Measurements from ENCODE around the gene NRIP1.

NRIP1 gene

DNA sequence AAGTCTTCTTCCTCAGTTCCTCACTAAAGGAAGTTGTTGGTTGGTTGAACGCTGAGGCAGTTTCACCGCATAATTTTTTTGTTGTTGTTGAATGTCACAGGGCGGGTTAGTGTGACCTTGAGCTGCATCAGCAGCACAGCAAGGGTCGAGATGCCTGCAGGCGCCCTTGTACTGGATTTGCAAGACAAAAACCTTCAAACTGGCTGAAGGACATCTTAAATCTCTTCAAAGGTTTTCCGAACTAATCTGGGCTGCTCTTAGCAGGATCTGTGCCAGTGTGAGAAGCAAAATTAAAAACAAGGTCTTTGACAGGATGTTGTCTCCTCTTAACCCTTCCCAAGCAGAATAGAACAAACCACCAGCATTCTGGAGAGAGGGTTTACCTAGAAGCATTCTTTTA, 59.4 kb downstream of the NRIP1 start:
- DNase-seq (ENCODE audit: low read depth): no peak

DNA sequence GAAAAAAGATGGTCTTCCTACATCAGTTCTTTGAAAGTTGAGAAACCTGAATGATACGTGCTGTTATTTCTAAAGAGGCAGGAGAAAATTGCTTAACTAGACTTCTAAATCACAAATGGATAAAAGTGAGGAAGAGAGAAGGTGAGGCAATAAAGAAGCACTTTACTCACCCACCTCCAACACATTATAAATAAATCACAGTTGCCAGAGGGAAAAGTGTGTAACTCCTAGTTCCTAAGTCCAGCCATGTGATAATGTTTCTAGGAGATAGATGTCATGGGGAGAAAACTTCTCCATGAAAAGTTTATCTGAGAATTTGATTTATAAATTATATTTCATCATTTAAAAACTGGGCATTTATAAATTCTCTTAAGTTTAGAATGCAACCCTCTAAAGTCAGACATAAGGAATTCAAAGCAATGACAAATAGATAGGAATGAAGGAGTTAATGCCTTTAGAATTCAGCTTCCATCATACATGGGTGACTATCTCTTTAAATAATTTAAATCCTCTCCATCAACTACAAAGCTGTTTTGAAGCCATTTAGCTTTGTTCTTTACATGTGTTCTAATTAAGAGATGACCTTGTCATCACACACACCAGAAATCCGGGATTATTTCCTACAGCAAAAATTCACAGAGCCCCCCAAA, 60.0 kb downstream of the NRIP1 start:
- no peak for DNase-seq (ENCODE audit: low read depth)

DNA sequence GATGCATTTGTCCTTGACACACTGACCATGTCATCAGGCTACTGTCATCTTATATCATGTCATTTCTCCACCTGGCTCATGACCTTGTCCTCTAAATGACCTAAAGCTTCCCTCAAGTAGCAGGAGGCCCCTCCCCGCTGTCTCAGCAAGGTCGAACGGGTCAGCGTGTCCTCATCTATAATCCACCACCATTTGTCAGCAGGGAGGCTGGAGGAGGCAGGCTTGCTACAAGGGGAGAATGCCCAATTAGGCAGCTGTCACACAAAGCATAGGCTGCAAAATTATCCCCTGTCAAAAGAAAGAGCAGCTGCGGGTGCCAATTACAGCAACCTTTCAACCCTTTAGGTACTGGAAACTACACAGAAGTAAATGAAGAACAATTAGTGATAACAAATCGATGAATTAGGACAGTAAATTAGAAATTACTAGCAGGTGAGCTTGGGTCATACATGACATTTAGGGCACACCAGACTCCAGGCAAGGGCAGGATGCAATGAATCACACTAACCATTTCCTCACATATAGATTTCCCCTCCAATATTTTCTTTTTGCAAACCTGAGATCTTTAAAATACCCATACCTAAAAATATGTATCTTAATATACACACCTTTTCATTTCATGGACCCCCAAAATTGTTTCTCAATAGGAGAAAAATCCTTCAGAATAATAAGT, 61.2 kb downstream of the NRIP1 start:
- no peak for DNase-seq (ENCODE audit: low read depth)

DNA sequence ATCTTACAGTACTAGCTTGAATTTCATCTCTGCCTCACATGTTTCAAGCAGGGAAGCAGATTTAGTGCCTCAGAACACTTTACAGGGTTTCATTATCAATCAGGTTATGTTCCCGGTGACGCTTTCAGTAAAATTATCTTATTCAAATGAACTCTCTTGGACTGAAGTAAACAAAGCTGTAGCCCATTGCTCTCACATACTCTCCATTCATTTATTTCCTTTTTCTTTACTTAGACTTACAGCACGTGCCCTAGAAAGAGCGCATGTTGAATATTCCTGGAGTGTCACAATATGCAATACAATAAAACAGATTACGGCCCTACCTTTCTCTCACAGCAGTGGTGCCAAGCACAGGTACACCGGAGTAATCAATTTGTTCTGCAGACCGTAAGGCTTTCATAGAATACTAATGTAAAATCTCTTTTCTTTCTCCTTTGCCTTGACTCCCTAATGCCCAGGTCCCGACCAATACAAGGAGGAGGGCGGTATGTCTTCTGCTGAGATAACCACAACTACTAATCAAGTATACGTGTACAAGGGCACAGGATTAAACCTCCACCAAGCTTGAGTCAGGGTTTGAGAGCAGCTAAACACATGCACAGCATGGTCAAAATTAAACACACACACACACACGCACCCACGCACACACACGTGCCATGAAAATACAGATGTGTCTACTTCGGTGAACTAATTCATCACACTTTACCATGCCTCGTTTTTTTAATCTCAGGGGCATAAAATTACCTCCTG, 62.8 kb downstream of the NRIP1 start:
- DNase-seq (ENCODE audit: low read depth): no peak

DNA sequence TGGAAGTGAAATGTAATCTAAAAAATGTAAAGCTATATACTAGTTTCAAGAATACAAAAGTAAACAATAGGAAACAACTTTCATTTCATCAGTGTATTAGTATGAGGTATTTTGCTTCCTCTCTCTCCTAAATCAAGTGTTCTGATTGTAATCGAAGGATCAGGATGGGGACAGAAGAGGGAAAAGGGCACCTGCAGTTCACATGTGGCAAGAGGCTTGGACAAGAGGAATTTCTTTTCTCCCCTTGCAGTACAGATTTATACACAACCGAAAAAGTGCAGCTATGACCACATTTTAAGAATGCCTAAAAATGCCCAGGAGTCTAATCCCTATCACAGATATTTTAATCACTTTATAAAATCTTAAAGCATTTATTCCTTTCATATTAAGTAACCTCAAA, 63.7 kb downstream of the NRIP1 start:
- DNase-seq (ENCODE audit: low read depth): no peak

DNA sequence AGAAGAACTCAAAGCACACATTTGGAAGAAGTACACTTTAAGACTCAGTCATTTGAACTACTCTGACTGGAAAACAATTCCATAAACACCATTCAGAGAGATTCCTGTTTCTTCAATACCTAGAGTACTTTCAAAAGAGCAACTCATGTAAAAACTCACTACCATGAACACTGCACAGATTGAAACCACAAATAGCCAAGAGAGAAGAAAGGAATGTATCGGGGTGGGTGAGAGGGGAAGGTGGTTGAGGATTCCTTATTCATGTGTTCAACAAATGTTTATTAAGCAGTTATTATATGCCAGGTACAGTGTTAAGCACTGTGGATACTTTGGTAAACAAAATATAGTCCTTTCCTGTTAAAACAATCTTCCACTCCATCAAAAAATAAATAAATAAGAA, 64.7 kb downstream of the NRIP1 start:
- no peak for DNase-seq (ENCODE audit: low read depth)

DNA sequence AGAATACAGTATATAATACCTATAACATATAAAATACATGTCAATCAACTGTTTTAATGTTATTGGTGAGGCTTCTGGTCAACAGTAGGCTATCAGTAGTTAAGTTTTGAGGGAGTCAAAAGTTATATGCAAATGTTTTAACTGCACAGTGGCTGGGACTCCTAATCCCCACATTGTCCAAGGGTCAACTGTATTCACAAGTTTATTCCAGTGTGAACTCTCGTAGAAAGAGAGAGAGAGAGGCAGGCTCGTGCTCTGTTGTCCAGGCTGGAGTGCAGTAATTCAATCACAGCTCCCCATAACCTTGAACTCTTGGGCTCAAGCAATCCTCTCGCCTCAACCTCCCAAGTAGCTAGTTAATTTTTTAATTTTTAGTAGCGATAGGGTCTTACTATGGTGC, 66.0 kb downstream of the NRIP1 start:
- DNase-seq (ENCODE audit: low read depth): no peak

DNA sequence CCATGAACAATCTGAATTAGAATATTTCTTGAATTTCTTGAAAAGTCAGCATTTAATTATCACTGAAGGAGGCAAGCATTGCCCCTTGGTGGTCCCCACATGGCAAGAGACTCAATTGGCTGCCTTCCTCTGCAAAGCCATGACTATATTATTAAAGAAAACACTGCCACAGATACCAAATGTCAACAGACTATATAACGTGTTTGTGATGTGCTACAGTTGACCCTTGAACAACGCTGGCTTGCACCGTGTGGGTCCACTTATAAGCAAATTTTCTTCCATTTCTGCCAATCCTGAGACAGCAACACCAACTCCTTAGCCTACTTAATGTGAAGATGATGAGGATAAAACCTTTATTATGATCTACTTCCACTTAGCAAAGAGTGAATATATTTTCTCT, 66.5 kb downstream of the NRIP1 start:
- no peak for DNase-seq (ENCODE audit: low read depth)

DNA sequence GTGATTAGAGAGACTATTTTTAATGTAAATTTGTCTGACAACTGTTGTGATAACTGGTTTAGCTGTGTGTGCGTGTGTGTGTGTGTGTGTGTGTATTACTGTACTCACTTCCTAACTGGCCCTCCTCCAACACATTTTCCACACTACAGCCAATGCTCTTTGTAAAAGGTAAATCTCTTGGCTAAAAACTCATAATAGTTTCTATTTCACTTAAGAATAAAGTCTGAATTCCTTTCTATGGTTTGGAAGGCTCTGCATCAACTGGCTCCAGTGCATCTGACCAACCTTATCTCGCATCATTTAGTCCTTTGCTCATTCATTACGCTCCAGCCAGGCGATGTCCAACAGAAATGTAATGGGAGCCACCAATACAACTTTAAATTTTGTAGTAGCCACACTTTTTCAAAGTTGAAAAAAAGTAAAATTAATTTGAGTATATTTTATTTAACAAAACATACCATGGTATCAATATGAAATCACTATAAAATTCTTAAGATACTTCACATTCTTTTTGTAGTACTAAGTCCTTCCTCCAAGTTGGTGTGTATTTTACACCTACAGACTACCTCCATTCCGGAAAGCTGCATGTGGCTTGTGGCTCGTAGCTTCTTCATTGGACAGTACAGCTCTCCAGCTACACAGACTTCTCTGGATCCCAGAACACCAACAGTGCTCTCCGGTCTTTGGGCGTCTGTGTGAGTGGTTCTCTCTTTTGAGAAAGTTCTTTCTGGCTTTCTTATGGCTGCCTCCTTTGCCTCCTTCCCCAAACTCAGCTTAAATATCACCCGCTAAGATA, 68.9 kb downstream of the NRIP1 start:
- DNase-seq (ENCODE audit: low read depth): no peak

DNA sequence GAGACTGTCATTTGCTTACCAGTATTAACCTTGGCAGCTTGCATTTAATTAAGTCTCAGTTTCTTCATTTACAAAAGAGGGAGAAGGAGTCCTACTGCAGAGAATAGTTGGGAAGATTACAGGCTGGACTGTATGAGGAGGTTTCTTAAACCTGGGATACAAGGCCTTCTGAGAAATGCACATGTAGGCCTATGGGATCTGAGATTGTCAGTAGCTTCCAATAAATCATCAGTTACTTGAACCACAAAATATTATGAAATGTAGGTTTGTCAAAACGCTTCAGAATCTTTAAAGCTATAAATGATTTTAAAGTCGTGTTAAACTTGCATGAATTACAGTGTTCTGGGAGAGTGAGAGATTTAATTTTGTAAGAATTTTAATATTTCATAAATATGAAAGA, 69.6 kb downstream of the NRIP1 start:
- DNase-seq (ENCODE audit: low read depth): no peak

DNA sequence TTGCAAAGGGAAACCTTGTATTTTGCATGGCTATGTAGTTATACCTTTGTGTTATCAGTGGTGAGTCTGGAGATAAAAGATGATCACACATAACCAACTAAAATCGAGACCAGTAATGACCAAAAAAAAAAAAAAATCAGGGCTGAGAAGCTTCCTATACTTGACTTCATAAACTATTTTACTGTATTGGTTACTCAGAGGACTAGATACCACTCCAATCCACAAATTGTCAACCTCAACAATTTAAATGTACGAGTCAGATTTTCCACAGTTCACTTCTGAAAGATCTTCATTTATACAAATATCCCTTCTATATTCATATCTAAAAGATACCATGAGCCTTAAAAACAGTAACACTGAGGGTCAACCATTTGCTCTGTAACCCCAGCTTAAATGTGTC, 71.7 kb downstream of the NRIP1 start:
- no peak for DNase-seq (ENCODE audit: low read depth)

DNA sequence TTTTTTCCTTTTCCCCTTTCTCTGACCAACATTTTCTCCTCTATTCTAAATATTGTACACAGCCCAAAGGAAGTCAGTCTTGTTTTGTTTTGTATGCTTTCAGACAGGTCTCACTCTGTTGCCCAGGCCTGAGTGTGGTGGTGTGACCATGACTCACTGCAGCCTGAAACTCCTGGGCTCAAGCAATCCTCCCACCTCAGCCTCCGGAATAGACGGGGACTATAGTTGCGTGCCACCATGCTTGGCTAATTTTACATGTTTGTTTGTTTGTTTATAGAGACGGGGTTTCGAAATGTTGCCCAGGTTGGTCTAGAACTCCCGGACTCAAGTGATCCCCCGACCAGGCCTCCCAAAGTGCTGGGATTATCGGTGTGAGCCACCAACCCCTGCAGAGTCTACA, 72.8 kb downstream of the NRIP1 start:
- DNase-seq (ENCODE audit: low read depth): no peak

DNA sequence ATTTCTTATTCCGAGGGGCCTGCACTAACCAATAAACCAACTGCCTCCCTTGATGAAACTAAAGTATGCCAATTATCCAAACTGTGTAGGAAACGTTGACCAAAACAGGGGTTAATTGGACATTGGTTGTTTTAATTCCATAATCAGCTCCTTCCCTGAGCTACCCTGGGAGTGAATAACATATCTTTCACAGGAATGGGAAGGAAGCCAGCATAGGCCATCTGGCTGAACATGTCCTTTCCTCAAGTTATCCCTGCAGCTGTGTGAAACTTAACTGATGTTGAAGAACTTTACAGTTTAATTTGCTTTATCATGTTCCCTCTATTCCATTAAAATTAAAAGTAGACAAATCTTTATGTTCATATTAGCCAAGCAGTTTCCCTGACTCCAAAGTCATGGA, 75.4 kb downstream of the NRIP1 start:
- DNase-seq (ENCODE audit: low read depth): no peak

DNA sequence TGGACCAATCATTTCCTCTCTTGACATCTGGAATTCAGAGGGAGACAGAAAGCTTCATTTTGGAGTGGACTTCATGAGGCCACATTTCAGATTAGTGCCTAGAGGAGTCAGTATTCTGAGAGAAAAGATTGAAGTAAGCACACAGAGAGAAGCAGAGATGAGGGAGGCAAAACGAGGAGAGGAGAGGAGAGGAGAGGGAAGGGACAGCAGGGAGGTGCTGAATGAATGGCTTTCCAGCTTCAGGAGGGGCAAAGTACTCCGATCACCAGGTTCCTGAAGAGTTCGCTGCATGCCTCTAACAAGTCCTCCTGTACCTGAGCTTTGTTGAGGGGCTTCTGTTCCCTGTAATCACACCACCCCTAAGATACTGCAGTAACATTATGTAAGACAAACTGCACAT, 76.0 kb downstream of the NRIP1 start:
- DNase-seq (ENCODE audit: low read depth): no peak

DNA sequence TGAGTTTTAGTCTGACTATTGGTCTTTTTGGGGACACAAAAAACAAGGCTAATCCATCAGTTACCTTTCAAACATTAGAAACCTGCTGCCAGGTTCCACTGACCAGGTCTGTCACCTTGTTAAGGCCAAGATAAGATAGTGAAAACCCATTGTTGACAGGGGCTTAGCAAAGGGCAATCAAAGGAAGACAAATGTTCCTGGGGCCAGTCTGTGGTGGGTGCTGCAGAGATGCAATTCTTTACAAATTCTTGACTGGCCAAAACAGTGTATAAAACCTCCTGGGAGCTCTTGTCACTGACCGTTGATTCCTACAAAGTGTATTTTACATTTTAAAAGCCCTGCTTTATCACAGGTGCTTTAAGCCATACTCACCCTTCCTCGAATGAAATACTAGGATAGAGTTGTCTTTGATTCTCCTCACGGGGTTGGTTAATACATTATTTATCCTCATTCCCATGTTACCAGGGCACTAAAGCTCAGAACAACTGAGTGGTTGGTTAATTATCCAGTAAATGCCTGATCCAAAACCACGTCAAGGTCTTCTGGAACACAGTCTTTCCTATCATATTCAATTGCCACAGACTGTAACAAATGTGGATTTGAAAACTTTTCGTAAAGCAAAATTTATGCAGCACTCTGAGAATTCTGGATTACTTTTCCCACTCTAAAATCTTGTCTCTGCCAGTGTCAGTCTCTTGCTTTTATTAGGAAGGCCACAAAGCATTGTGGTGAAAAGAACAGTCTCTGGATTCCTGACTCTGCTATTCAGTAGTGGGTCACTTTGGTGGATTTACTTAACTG, 77.2 kb downstream of the NRIP1 start:
- no peak for DNase-seq (ENCODE audit: low read depth)

DNA sequence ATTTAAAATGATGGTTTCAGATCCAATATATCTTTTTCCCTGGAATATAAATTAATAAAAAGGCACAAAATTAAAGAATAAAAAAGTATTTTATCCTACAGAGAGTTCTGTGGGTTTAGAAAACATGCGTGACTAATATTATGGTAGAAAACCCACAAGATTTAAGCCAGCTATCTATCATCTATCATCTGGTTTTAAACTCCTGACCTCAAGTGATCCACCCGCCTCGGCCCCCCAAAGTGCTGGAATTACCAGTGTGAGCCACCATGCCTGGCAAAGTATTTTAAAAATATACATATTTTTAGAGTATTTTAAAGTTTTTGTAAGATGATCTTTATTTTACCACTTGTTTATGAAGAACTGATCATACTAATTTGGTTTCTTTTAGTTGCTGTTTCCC, 79.5 kb downstream of the NRIP1 start:
- DNase-seq (ENCODE audit: low read depth): no peak

DNA sequence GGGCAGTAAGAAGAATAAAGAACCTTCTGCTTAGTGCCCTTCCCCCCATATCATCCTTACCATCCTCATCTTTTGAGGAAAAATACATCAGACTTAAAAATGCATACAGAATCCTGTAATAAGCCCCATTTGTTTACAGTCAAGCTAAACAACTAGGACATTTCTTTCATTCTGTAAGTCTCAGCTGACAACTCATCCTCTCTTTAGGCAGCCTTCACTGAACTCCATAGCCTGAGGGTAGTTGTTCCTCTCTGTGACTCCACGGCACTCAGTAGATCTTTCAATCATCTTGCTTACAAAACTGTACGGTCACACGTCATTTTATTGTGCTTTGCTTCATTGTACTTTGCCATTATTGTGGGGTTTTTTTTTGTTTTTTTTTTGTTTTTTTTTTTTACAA, 82.5 kb downstream of the NRIP1 start:
- no peak for DNase-seq (ENCODE audit: low read depth)

DNA sequence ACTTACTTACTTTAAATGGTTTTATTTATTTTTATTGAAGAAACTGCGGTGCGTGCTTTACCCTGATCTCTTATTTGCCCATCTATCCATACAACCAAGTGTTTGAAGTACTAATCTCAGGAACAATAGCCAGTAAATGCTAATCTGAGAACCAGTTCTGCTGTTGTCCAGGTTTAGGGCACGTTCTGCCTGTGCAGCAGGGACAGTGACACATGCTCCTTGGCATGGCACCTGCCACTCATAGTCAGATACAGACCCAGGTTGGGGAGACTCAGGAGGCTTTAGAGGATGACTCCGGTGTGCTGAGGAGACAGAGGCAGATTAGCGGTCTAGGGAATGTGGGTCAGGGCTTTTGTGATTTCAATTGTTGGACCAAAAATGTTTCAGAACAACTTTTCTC, 83.6 kb downstream of the NRIP1 start:
- DNase-seq (ENCODE audit: low read depth): no peak

DNA sequence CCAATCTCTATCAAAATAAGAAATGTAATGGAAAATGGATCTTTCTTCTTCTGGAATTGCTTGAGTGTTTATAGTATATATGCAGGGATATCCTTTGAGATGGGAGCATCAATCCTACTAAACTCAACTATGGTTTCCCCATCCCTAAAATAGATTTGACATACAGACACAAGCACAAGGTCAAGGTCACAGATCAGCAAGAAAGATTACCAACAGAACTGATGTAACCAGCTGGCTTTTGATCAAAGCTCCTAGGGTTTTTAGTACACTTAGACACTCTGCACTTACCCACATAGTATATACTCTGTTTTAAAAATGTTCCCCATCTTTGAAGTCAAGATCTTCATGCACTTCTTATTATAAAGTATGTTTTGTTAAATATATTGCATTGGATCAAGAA, 85.5 kb downstream of the NRIP1 start:
- no peak for DNase-seq (ENCODE audit: low read depth)

DNA sequence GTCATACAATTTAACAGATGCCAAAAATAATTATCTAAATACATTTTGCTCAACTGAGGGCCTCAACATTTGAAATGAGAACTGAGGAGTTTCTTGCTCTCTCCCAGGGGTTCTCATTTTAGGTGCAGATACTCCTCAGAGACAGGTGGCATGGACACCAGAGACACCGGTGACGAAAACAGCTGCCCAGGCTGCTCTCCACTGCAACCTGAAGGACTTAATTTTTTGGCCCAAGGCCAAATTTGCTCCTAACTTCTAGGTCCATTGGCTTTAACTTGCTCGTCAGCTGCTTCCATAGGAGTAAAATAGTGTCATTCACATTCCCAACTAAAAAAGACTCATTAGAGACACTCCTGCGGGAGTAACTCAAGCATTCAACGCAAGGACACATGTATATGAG, 87.0 kb downstream of the NRIP1 start:
- no peak for DNase-seq (ENCODE audit: low read depth)

DNA sequence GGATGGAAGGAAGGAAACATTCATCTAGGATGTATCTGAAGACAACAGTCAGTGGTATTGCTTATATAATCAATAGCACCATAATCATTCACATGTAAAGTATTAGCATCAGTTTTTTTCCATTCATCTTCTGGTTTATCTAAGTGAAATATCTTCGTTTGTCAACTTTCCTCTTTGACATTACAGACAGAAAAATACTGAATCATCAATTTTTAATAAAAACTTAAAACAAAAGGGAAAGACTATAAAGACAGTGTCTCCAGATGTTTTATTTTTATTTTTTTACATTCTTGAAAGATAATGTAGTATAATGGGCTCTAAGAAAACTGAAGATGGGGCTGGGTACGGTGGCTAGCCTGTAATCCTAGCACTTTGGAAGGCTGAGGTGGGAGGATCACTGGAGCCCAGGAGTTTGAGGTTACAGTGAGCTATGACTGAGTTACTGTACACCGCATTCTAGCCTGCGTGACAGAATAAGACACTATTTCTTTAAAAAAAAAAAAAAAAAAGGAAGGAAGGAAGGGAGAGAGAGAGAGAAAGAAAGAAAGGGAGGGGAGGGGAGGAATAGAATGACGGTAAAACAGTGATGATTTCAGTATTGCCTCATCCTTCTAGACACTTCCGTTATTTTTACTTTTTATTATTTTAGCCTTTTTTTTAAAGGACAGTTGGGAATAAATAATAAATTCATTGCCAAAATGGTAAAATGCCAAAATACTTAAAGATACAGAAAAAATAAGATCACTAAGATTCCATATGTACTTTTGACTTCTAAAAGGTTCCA, 89.5 kb downstream of the NRIP1 start:
- no peak for DNase-seq (ENCODE audit: low read depth)
